ENCODE data around the gene DOCK3. TPM values are rescaled to one million over a fixed set of nuclear protein-coding genes. Genes with fewer than 3 reads are reported as not detected.
"Not testable (repeated sequence)": the region's sequence is repeated elsewhere in the genome, so short reads cannot be mapped to it uniquely, and the experiment has no call there.

DOCK3 gene
- total RNA-seq, 1 donor: 0.36 TPM

- no peak for DNase-seq (ENCODE audit: insufficient read length, low spot score, missing footprints)
- H4K20me1 ChIP-seq (ENCODE audit: insufficient read depth, low read length): no peaks in the 10 kb centered on the region
- no peaks in the 10 kb centered on the region for H3K36me3 ChIP-seq (ENCODE audit: insufficient read depth, low read length)
- no peak overlapping the region for H3K27ac ChIP-seq (ENCODE audit: low read depth, low read length)
- H3K9me3 ChIP-seq (ENCODE audit: low read depth, low read length): no peaks in the 10 kb centered on the region
- TF ChIP-seq, protein P1, sequence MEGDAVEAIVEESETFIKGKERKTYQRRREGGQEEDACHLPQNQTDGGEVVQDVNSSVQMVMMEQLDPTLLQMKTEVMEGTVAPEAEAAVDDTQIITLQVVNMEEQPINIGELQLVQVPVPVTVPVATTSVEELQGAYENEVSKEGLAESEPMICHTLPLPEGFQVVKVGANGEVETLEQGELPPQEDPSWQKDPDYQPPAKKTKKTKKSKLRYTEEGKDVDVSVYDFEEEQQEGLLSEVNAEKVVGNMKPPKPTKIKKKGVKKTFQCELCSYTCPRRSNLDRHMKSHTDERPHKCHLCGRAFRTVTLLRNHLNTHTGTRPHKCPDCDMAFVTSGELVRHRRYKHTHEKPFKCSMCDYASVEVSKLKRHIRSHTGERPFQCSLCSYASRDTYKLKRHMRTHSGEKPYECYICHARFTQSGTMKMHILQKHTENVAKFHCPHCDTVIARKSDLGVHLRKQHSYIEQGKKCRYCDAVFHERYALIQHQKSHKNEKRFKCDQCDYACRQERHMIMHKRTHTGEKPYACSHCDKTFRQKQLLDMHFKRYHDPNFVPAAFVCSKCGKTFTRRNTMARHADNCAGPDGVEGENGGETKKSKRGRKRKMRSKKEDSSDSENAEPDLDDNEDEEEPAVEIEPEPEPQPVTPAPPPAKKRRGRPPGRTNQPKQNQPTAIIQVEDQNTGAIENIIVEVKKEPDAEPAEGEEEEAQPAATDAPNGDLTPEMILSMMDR (IDR thresholded peaks at IDR 0.05; ENCODE audit: extremely low read depth, low read depth, low read length): no peak
- no peak overlapping the region for H3K4me3 ChIP-seq (ENCODE audit: insufficient read depth, low read length)
- H2AFZ ChIP-seq (ENCODE audit: low read length): no peak overlapping the region
- no peak overlapping the region for H3K4me2 ChIP-seq (ENCODE audit: insufficient read depth, low read length)
- no peaks in the 10 kb centered on the region for H3K27me3 ChIP-seq (ENCODE audit: insufficient read depth, low read length)
- H3K79me2 ChIP-seq (ENCODE audit: insufficient read depth, low read length): no peaks in the 10 kb centered on the region
- no peaks in the 10 kb centered on the region for H3K4me1 ChIP-seq (ENCODE audit: insufficient read depth, low read length)
Observed at GRCh38 chr3:50883755-50884154, 209.0 kb downstream of the DOCK3 start.

DNA sequence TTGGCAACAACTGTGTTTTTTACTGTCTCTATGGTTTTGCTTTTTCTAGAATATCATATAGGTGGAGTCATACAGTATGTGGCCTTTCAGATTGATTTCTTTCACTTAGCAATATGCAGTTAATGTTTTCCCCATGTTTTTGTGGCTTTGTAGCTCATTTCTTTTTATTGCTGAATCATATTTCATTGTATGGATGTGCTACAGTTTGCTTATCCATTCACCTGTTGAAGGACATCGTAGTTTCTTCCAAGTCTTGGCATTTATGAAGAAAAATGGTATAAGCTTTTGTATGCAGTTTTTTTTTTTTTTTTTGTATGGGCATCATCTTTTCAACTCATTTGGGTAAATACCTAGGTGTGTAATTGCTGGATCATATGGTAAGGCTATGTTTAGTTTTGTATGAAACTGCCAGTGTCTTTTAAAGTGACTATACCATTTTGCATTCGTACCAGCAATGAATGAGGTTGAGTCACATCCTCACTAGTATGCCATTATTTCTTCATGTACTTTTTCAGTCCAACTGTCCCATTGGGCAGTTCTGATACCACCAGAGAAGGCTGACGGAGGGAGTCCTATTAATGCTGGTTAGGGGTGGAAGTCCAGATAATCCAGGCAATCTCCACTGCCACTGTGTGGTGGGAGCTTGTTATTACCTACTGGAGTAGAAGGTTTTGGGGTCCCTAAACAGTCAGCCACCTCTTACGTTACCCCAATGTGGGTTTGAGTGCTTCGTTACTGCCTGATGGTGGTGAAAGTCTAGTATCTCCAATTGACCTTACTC is 210.5 kb downstream of the DOCK3 start:
- no peaks in the 10 kb centered on the region for H3K79me2 ChIP-seq (ENCODE audit: insufficient read depth, low read length)
- H2AFZ ChIP-seq (ENCODE audit: low read length): no peak overlapping the region
- no peak for DNase-seq (ENCODE audit: insufficient read length, low spot score, missing footprints)
- TF ChIP-seq, protein P1 (IDR thresholded peaks at IDR 0.05; ENCODE audit: extremely low read depth, low read depth, low read length): peak; percentile 21
- no peaks in the 10 kb centered on the region for H3K36me3 ChIP-seq (ENCODE audit: insufficient read depth, low read length)
- H3K27ac ChIP-seq (ENCODE audit: low read depth, low read length): no peak overlapping the region
- H3K4me3 ChIP-seq (ENCODE audit: insufficient read depth, low read length): no peak overlapping the region
- no peaks in the 10 kb centered on the region for H3K4me1 ChIP-seq (ENCODE audit: insufficient read depth, low read length)
- H3K27me3 ChIP-seq (ENCODE audit: insufficient read depth, low read length): no peaks in the 10 kb centered on the region
- H3K9me3 ChIP-seq (ENCODE audit: low read depth, low read length): no peaks in the 10 kb centered on the region
- no peaks in the 10 kb centered on the region for H4K20me1 ChIP-seq (ENCODE audit: insufficient read depth, low read length)
- no peak overlapping the region for H3K4me2 ChIP-seq (ENCODE audit: insufficient read depth, low read length)

DNA sequence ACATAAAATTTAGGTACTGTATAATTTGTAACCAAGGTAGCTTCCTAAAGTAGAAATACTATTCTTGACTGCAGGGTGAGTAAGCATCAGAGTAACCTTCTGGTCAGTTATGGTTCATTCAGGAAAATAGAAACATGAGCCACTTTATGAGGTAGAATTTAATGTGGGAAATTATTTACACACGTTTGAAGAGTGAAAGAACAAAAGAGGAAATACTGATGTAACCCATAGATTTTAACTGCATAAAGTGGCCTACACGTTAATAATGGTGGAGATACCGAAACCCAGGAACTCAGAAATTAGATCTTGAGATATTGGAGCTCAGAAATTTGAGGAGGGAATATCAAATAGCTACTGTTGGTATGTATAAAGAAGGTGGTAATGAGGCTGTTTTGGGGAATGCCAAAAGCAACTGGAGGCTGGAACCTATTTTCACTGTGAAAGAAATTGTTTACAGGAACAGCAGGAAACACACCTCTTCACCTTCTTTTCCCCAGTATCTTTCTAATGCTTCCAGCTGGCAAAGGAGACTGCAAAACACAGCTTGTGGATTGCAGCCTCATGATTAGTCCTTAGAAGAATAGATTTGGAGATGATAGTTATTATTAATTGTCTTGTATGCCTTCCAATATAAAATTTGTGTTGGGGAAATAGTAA is 216.1 kb downstream of the DOCK3 start:
- Histone ChIP-seq H3K79me2 (ENCODE audit: insufficient read depth, low read length) (no peaks in the 10 kb centered on the region), H3K4me3 (ENCODE audit: insufficient read depth, low read length) (no peak overlapping the region), H3K27me3 (ENCODE audit: insufficient read depth, low read length) (no peaks in the 10 kb centered on the region), H3K4me2 (ENCODE audit: insufficient read depth, low read length) (no peak overlapping the region), H3K4me1 (ENCODE audit: insufficient read depth, low read length) (no peaks in the 10 kb centered on the region), H3K9me3 (ENCODE audit: low read depth, low read length) (peaks cover 2% of the 10 kb centered on the region), H3K36me3 (ENCODE audit: insufficient read depth, low read length) (no peaks in the 10 kb centered on the region), H4K20me1 (ENCODE audit: insufficient read depth, low read length) (no peaks in the 10 kb centered on the region), H2AFZ (ENCODE audit: low read length) (no peak overlapping the region), H3K27ac (ENCODE audit: low read depth, low read length) (no peak overlapping the region)
- TF ChIP-seq, protein P1 (IDR thresholded peaks at IDR 0.05; ENCODE audit: extremely low read depth, low read depth, low read length): no peak
- DNase-seq (ENCODE audit: insufficient read length, low spot score, missing footprints): no peak

GRCh38 chr3:50901097-50901496 is 226.4 kb downstream of the DOCK3 start:
- not testable (repeated sequence) for H4K20me1 ChIP-seq (ENCODE audit: insufficient read depth, low read length); H3K4me1 ChIP-seq (ENCODE audit: insufficient read depth, low read length); H3K79me2 ChIP-seq (ENCODE audit: insufficient read depth, low read length); H2AFZ ChIP-seq (ENCODE audit: low read length); H3K36me3 ChIP-seq (ENCODE audit: insufficient read depth, low read length); H3K4me2 ChIP-seq (ENCODE audit: insufficient read depth, low read length); DNase-seq (ENCODE audit: insufficient read length, low spot score, missing footprints); H3K4me3 ChIP-seq (ENCODE audit: insufficient read depth, low read length); H3K27me3 ChIP-seq (ENCODE audit: insufficient read depth, low read length); H3K27ac ChIP-seq (ENCODE audit: low read depth, low read length); H3K9me3 ChIP-seq (ENCODE audit: low read depth, low read length)

Data from osteoblast (primary cell).